GM15510 (cell line): ENCODE measurements around the gene FAM168A.

Source experiments
- POLR2A ChIP-seq: IDR thresholded peaks from 3 replicates; pipeline ENCODE4 v1.6.1; 2011; ENCODE audit warnings: borderline replicate concordance; ENCODE audit not compliant: insufficient read length; ENCODE audit errors: extremely low read depth

FAM168A gene

DNA sequence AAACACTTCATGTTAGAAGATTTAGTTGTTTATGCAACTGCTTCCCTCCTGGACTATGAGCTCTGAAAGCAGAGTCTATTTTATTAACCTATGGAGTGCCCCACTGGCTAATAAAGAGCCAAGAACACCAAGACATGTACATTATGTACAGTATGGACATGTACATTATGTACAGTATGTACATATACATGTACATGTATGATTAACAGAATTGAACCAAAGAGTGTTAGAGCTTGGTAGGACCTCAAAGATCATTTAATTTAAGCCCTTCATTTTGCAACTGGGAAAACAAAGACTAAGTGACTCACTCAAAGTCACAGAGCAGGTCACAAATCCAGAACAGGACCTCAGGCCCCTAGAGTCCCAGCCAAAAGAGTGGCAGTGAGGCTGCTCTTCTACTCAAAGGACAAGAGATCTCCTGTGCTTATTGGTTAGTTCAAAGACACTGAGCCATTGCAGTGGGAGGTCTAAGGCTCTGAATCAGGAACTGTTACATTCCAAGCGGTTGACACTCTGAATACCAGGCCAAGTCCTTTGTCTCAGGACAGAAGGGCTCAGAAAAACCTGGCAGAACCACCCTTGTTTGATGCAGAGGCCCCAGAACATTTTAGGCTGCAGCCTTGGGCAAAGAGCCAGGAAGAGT lies 103.8 kb downstream of the FAM168A start:
- no peak for TF ChIP-seq POLR2A

DNA sequence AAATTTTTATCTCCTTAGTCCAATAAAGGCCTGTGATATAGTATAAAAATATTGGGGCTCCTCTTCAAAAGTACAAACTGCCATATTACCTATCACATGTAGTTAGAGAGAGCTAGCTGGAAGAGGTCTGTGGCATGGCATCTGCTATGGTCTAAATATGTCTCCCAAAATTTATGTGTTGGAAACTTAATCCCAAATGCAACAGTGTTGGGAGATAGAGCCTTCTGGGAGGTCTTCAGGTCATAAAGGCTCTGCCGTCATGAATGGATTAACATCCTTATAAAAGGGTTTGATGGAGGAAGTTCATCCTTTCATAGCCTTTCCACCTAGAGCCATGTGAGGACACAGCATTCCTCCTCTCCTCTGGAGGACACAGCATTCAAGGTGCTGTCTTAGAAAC lies 116.3 kb downstream of the FAM168A start:
- TF ChIP-seq POLR2A = no peak

DNA sequence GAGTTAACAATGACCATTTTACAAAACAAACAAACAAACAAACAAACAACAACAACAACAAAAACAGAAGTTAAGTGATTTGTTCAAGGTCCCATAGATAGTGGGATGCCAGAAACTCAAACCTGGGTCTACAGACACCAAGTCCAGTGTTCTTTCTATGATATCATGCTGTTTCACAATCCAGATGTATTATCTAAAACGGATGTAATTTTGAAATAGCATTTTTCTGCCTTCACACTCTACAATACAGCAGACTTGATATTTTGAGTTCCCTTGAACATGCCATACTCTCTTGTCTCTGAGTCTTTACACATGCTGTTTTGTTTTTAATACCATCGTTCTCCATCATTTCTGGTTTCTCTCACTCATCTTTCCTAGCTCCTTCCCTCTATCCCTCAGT lies 117.2 kb downstream of the FAM168A start:
- TF ChIP-seq POLR2A = no peak

DNA sequence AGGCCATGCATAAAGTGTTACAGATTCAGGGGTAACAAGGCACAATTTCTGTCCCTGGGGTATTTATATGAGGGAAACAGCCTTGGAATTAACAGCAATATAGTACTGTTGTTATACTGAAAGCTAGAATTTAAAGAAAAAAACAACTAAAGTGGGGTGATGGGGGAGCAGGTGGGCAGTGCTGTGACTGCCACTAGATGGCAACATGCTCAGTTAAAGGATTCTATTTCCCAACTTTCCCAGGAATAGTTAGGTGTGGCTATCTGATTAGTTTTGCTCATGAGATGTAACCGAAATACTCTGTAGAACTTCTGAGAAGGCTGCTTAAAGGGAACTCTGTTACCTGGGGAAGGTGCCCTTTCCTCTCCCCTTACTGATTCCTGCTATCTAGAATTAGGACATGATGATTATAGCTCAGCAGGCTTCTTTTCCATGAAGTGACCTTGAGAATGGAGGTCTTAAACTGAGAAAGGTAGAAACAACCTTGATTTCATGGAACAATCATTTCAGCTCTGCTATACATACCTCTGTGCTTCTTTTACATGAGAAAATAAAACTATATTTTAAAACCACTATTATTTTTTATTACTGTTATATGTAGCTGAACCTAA lies 119.1 kb downstream of the FAM168A start:
- no peak for TF ChIP-seq POLR2A

DNA sequence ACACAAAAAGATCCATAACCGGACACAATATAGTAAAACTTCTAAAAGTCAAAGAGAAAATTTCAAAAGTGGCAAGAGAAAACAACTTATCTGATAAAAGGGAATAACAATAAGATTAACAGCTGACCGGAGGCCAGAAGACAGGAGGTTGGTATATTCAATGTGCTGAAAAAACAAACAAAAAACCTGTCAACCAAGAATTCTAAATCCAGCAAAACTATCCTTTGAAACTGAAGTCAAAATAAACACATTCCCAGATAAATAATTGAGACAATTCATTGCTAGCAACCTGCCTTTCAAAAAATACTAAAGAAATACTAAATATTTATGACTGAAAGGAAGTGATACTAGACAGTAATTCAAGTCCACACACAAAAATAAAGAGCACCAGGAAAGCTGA lies 120.4 kb downstream of the FAM168A start:
- TF ChIP-seq POLR2A = no peak

DNA sequence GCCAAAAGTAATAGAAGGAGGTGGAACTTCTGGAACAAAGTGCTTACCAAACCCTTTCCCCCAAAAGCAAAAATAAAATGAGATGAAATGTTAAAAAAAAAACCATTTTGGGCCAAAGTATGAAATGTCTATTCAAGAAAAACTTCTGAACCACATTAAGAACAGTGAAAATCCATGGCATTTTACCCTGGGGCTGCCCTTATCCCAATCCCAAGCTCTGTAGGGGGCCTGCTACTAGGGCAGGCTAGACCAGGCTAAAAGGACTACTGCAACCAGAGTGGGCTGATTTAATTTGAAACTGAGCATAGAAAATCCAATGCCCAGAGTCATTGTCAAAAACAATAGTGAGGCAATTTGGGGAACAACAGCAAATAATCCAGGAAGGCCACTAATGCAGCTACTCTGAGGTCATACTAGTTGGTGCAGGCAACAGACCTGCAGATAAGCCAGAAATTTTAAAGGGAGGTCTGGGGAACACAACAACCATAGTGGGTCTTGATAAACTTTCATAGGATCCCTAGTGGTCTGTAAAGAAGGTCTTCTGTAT lies 122.3 kb downstream of the FAM168A start:
- TF ChIP-seq POLR2A = no peak

DNA sequence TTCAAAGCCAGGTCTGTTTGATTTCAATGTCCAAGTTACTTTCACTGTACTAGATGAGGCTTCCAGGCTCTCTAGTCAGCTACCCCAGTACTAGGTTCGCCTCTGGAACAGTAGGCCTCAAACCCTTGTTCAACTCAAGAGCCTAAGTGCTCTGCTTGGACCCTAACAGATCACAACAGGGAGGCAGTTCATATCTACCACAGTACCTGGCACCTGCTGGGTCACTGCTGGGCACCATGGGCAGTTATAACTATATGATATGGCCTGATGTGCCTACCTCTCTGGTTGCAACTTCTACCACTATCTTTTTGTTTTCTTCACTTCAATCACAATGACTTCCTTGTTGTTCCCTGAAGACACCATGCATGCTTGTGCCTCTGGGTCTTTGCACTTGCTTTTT lies 124.7 kb downstream of the FAM168A start:
- no peak for TF ChIP-seq POLR2A

DNA sequence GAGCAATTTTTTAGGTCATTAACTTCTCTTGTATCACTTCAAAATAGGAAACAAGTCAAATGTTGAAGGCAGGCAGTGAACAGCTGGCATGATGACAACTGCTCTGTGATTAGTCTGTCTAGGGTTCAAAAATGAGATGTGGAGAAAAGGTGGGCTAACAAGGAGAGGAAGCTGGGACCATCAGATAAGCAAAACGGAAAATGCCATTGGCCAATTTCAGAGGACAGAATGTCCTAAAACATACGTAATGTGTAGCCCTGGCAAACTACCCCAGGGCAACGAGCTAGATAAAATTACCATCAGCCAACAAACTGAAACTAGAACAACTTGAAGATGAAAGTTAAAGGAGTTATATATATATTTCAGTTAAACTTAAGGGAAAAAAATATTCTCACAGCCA lies 128.5 kb downstream of the FAM168A start:
- no peak for TF ChIP-seq POLR2A

DNA sequence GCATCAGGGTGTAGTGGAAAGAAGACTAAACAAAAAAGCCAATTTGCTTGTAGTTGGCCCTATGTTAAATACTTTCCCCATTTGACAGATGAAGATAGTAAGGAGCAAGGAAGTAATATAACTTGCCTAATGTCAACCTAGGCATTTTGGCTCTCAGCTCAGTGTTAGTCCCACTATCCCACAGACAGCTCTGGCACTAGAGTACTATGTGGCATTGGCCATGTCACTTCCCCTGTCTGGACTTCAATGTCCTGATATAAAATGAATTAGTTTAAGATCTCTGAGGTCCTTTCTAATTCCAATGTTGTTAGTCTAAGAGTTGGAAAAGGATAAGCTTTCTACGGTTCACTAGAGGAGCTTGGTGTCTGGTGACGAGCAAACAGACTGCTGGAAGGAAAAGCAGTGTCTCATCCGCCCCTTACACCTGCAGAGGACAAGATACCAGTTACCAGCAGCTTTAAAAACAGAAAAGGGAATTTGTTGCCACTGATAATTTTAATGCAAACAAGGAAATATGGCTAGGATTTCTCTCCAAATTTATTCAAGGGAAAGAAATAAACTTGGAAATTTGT lies 129.2 kb downstream of the FAM168A start:
- no peak for TF ChIP-seq POLR2A

DNA sequence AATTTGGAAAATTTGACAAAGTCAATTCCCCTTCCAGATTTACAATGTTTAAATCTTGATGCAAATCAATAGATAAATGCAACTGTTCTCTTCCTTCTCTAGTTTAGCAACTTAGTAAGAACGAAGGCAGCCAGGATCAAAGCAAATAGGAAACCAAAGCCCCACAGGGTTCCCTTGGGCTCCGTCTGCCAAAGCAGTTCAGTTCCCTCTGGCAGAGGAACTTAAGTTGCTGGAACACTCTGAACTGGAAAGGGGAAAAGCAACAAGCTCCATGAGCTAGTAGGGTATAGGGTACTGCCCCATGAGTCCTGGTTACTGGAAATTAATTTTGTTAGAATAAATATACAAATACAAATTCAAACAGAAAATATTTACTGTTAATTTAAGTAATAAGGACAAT lies 130.4 kb downstream of the FAM168A start:
- no peak for TF ChIP-seq POLR2A

DNA sequence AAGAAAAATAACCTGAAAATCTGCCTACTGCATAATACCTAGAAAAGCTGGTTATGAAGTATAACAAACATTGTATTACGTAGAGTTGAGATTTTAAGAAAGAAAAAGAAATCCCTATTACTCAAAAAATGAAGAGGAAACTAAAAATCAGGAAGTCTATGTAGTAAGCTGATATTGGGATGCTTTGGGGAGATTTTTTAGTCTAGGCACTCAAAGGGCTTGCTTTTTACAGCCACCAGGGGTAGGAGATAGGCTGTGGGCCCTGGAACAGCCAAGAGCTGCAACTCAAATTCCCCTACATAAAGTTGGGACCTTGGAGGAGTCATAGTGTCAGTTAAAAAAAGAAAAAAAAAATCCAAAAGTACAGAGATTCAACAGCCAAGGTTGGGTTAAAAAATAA lies 131.3 kb downstream of the FAM168A start:
- no peak for TF ChIP-seq POLR2A

DNA sequence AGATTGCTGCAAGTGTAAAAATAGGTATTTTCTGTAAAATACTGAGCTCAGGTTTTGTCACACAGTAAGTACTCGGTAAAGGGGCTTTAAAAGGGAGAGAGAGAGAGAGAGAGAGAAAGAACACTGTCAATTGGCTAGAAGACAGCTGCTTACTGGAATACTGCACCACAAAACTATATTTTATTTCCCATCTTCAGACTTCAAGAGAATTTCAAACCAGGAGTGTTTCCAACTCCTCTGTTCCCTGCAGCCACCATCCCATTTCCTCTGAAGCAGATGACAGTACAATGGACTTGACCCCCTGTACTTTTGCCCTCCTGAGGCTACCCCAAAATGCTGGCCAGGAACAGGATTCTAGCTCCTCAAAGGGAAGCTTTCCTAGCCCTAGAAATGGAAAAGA lies 132.0 kb downstream of the FAM168A start:
- TF ChIP-seq POLR2A = no peak

DNA sequence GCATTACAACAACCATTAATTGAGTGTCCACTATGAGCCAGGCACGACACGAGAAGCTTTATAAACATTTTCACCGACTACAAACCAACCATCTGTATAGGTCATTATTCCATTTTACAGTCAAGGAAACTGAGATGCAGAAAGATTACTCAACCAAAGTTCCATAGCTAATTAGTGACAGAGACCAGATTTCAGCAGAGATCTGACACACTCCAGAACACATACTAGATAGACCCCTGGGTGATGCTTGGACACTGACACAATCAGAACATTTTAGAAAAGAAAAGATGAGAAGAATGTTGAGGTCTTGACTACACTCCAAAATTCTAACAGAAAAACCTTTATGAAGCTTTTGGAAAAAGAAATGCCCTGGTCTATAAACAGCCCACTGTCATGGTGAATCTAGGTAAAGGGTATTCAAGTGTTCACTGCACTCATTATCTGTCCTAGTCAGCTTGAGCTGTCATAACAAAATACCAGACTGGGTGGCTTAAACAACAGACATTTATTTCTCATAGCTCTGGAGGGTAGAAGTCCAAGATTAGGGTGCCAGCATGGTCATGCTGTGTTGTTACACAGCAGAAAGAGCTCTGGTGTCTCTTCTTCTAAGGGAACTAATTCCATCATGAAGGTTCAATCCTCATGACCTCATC lies 132.8 kb downstream of the FAM168A start:
- TF ChIP-seq POLR2A = no peak

DNA sequence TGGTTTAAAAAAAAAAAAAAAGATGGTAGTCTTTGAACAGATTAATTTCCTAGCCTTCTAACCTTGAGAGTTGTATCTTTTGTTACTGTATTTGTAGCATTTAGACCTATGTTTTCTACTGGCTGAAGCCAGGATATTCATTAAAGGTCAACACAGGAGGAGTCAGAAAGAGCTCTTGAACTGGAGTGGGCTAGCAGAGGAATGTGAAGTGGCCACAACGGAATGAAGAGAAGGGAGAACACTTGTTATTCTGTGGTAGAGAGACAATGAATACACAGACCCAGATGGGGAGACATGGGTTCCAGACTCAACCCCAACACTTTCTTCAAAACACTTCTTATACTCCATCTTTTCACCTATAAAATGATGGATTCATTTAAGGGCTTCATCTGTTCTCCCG lies 133.6 kb downstream of the FAM168A start:
- TF ChIP-seq POLR2A = no peak

DNA sequence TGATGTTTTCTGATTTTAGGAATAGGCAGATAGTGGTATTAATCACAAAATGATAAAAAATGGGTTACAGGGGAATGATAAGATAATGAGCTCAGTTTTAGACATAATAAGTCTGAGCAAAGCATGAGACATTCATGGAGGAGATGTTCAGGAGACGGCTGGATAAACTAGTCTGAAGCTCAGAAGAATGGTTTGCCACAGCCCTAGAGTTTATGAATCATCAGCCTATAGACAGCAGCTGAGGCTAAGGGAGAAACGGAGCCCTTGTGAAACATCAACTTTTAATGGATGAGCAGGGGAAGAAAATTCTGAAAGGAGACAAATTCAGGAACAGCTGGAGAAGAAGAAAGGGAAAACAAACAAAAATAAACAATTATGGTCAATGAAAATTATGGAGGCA lies 134.6 kb downstream of the FAM168A start:
- no peak for TF ChIP-seq POLR2A
